MM.1S (cell line): ENCODE results near the gene SPATS2.
"Not testable (repeated sequence)": the region's sequence is repeated elsewhere in the genome, so short reads cannot be mapped to it uniquely, and the experiment has no call there.

ENCODE experiments used
- DNase-seq: peaks from one replicate; pipeline ENCODE4 v3.0.0-alpha.2; 2015
- H2AFZ ChIP-seq: fragments of 300-600 bp; sonication (generic); 2 replicates; pipeline ENCODE4 v1.6.0; 2016; ENCODE audit warnings: antibody characterized with exemption, low read length
- H3F3A ChIP-seq: fragments of 300-600 bp; sonication (generic); 2 replicates; pipeline ENCODE4 v1.6.1; 2016; ENCODE audit warnings: mild to moderate bottlenecking, antibody characterized with exemption, low read length, moderate library complexity, mixed read lengths; ENCODE audit not compliant: insufficient read depth
- H3K27ac ChIP-seq: fragments of 300-600 bp; sonication (generic); 2 replicates; pipeline ENCODE4 v1.5.1; 2016; ENCODE audit warnings: mild to moderate bottlenecking, low read length
- H3K27me3 ChIP-seq: fragments of 300-600 bp; sonication (generic); replicated peaks from 2 replicates; pipeline ENCODE4 v1.6.0; 2016; ENCODE audit warnings: low read length; ENCODE audit not compliant: insufficient read depth
- H3K36me3 ChIP-seq: fragments of 300-600 bp; sonication (generic); replicated peaks from 2 replicates; pipeline ENCODE4 v1.6.1; 2016; ENCODE audit warnings: mild to moderate bottlenecking, low read length, mixed read lengths; ENCODE audit not compliant: insufficient read depth
- H3K4me1 ChIP-seq: fragments of 300-600 bp; sonication (generic); 2 replicates; pipeline ENCODE4 v1.6.1; 2016; ENCODE audit warnings: low read length, mixed read lengths
- H3K4me2 ChIP-seq: fragments of 300-600 bp; sonication (generic); 2 replicates; pipeline ENCODE4 v1.6.0; 2016; ENCODE audit warnings: low read depth, low read length
- H3K4me3 ChIP-seq: fragments of 300-600 bp; sonication (generic); 2 replicates; pipeline ENCODE4 v1.5.1; 2016; ENCODE audit warnings: low read length, mixed read lengths
- H3K79me2 ChIP-seq: fragments of 300-600 bp; sonication (generic); 2 replicates; pipeline ENCODE4 v1.6.1; 2016; ENCODE audit warnings: mixed run types, low read length, mixed read lengths
- H3K9ac ChIP-seq: fragments of 300-600 bp; sonication (generic); 2 replicates; pipeline ENCODE4 v1.6.1; 2016; ENCODE audit warnings: low read length, mixed read lengths
- H3K9me2 ChIP-seq: fragments of 300-600 bp; sonication (generic); replicated peaks from 2 replicates; pipeline ENCODE4 v1.6.1; 2016; ENCODE audit warnings: mild to moderate bottlenecking, low read length, mixed read lengths; ENCODE audit not compliant: insufficient read depth
- H3K9me3 ChIP-seq: fragments of 300-600 bp; sonication (generic); replicated peaks from 2 replicates; pipeline ENCODE4 v1.6.1; 2016; ENCODE audit warnings: mild to moderate bottlenecking, low read length, mixed read lengths; ENCODE audit not compliant: insufficient read depth
- H4K20me1 ChIP-seq: fragments of 300-600 bp; sonication (generic); 2 replicates; pipeline ENCODE4 v1.6.1; 2016; ENCODE audit warnings: mild to moderate bottlenecking, low read length, moderate library complexity, mixed read lengths; ENCODE audit not compliant: insufficient read depth
- CTCF ChIP-seq: fragments of 300-600 bp; sonication (generic); IDR thresholded peaks from 2 replicates; pipeline ENCODE4 v1.5.1; 2016; ENCODE audit warnings: antibody characterized with exemption, low read length, mixed read lengths
- EZH2 ChIP-seq: fragments of 300-600 bp; sonication (generic); optimal IDR thresholded peaks from 2 replicates; pipeline ENCODE3; 2017; ENCODE audit warnings: low read depth, mild to moderate bottlenecking, antibody characterized with exemption, low read length, mixed read lengths
- EZH2phosphoT487 ChIP-seq: fragments of 300-600 bp; sonication (generic); IDR thresholded peaks from 2 replicates; pipeline ENCODE4 v1.6.1; 2018; ENCODE audit warnings: antibody characterized with exemption, low read length

SPATS2 gene

DNA sequence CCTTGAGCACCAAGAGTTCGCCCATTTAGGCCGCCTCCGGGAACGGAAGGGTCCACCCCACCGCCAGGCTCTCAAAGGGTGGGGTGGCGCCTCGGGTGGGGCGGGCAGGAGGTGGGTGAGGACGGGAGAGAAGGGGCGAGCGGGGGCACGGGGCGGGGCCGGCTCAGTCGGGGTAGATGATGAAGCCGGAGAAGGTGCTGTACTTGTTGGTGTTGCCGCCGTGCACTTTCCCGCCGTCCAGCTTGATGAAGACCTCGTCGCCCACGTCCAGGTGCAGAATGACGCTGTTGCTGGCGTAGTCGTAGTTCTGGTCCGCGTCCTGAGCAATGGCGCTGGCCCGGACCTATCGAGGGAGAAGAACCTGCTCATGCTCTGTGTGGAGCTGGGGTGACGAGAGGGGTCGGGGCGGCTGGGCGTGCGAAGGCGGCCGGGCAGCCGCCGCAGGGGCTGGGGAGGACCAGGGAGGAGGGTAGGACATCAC, 34.3 kb upstream of the SPATS2 start:
- DNase-seq, result no peak
- Histone ChIP-seq H3K9me2 (no peaks in the 10 kb centered on the region), H3K4me1 (no peaks in the 10 kb centered on the region), H3K9ac (no peak overlapping the region), H4K20me1 (no peaks in the 10 kb centered on the region), H3K36me3 (no peaks in the 10 kb centered on the region), H3K27me3 (peaks cover 19% of the 10 kb centered on the region), H3F3A (peaks cover 16% of the 10 kb centered on the region), H3K9me3 (no peaks in the 10 kb centered on the region), H2AFZ (no peak overlapping the region), H3K4me2 (no peak overlapping the region), H3K4me3 (no peak overlapping the region), H3K79me2 (no peaks in the 10 kb centered on the region), H3K27ac (no peak overlapping the region)
- TF ChIP-seq EZH2, result no peak

GRCh38 chr12:49333778-49334177, 33.5 kb upstream of the SPATS2 start:
- not testable (repeated sequence) for H3K4me3 ChIP-seq, H3K9ac ChIP-seq, H3K79me2 ChIP-seq, H3K9me2 ChIP-seq, H2AFZ ChIP-seq, H3K9me3 ChIP-seq, H3K4me1 ChIP-seq, H3K27ac ChIP-seq, H3K4me2 ChIP-seq, H4K20me1 ChIP-seq, DNase-seq, H3K36me3 ChIP-seq
- H3K27me3 ChIP-seq, result peaks cover 28% of the 10 kb centered on the region
- peaks cover 16% of the 10 kb centered on the region for H3F3A ChIP-seq

- no peak overlapping the region for H3K27ac ChIP-seq
- no peak for TF ChIP-seq EZH2
- no peak for TF ChIP-seq EZH2phosphoT487
- no peak for TF ChIP-seq CTCF
- H2AFZ ChIP-seq, result no peak overlapping the region
- H3F3A ChIP-seq, result peaks cover 16% of the 10 kb centered on the region
- H3K4me3 ChIP-seq, result no peak overlapping the region
- DNase-seq, result no peak
- no peaks in the 10 kb centered on the region for H3K4me1 ChIP-seq
- no peaks in the 10 kb centered on the region for H3K9me3 ChIP-seq
- no peaks in the 10 kb centered on the region for H3K79me2 ChIP-seq
- no peak overlapping the region for H3K4me2 ChIP-seq
- no peaks in the 10 kb centered on the region for H3K36me3 ChIP-seq
- H3K9me2 ChIP-seq, result no peaks in the 10 kb centered on the region
- no peak overlapping the region for H3K9ac ChIP-seq
- peaks cover 29% of the 10 kb centered on the region for H3K27me3 ChIP-seq
- no peaks in the 10 kb centered on the region for H4K20me1 ChIP-seq
Observed at GRCh38 chr12:49334226-49334625, 33.0 kb upstream of the SPATS2 start.

DNA sequence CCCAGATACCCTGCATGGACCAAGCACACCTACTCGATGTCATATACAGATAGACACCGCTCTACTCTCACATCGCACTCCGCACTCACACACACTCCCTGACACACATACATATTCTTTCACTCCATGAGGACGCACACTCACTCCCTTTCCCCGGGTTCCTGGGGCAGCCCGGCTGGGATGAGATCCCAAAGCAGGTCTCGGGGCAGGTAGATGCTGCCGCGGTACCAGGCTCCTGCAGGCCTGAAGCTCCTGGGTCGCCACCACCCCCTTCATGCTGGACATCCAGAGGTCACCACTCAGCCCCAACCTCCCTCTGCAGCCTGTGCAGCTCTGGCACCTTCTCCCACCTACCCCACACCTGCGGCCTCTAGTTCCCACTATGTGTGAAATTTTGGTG, 32.6 kb upstream of the SPATS2 start:
- Histone ChIP-seq H3K9me3 (no peaks in the 10 kb centered on the region), H3K27ac (no peak overlapping the region), H3K79me2 (no peaks in the 10 kb centered on the region), H3K4me1 (no peaks in the 10 kb centered on the region), H2AFZ (no peak overlapping the region), H4K20me1 (no peaks in the 10 kb centered on the region), H3K27me3 (peaks cover 33% of the 10 kb centered on the region), H3K4me2 (no peak overlapping the region), H3F3A (peaks cover 16% of the 10 kb centered on the region), H3K9me2 (no peaks in the 10 kb centered on the region), H3K4me3 (no peak overlapping the region), H3K9ac (no peak overlapping the region), H3K36me3 (no peaks in the 10 kb centered on the region)
- DNase-seq, result no peak
- TF ChIP-seq EZH2, result no peak
- no peak for TF ChIP-seq CTCF
- TF ChIP-seq EZH2phosphoT487, result no peak
